Gastroesophageal sphincter (tissue), 4 donors: ENCODE data around the gene TGFBR3. TPM values are rescaled to one million over a fixed set of nuclear protein-coding genes. Genes with fewer than 3 reads are reported as not detected.

Experiments used
- ATAC-seq: fragments of 150-250 bp; one replicate; pipeline ENCODE4 v1.9.1; 2016; ENCODE audit warnings: mild to moderate bottlenecking, moderate library complexity
- H3K27ac ChIP-seq, 4 donors: fragments of 200-600 bp; sonication (generic) in 3 of 4; 1 replicate in 3 of 4; 2 replicates in 1 of 4; pipeline ENCODE4 v1.5.1; 2016 to 2019
- H3K27me3 ChIP-seq: fragments of 200-600 bp; sonication (generic); one replicate; pipeline ENCODE4 v1.5.1; 2019
- H3K36me3 ChIP-seq, 2 donors: fragments of 200-600 bp; sonication (generic); one replicate each; pipeline ENCODE4 v1.5.1; 2019; ENCODE audit warnings: control low read depth in 1 of 2
- H3K4me1 ChIP-seq, 3 donors: fragments of 200-600 bp; sonication (generic); 1 replicate in 2 of 3; 2 replicates in 1 of 3; pipeline ENCODE4 v1.5.1; 2016 to 2019; ENCODE audit warnings: control low read depth in 2 of 3
- H3K4me3 ChIP-seq, 2 donors: fragments of 200-600 bp; sonication (generic); one replicate each; pipeline ENCODE4 v1.5.1; 2019; ENCODE audit warnings: mild to moderate bottlenecking in 1 of 2, moderate library complexity in 1 of 2
- H3K9me3 ChIP-seq, 3 donors: fragments of 200-600 bp; sonication (generic); one replicate each; pipeline ENCODE4 v1.5.1; 2017 to 2019; ENCODE audit warnings: control low read depth in 2 of 3
- EP300 ChIP-seq: sonication (generic); formaldehyde crosslinking; IDR thresholded peaks from one replicate; pipeline ENCODE4 v1.6.1; 2017; ENCODE audit warnings: antibody characterized with exemption, mild to moderate bottlenecking
- POLR2A ChIP-seq, 2 donors: fragments of 450-650 bp; IDR thresholded peaks; one replicate each; pipeline ENCODE4 v1.6.1; 2017; ENCODE audit warnings: antibody characterized with exemption in 2 of 2, mild to moderate bottlenecking in 2 of 2, moderate library complexity in 1 of 2
- POLR2AphosphoS5 ChIP-seq: sonication (generic); formaldehyde crosslinking; IDR thresholded peaks from one replicate; pipeline ENCODE4 v1.6.1; 2017; ENCODE audit warnings: antibody characterized with exemption
- WGBS, 2 donors: methylation state at CpG; one replicate each; pipeline ENCODE4 v1.1.5; 2018; ENCODE audit warnings: low coverage in 1 of 2; 5-methylcytosine and 5-hydroxymethylcytosine counted together
- total RNA-seq, 4 donors: library from RNA; depleted of rRNA; stranded (reverse); fragments of >200 nt; gene quantifications; one replicate each; pipeline ENCODE4 v1.1.0, GENCODE V29; 2016
- TF ChIP-seq, protein P1 (sequence below), 4 experiments: fragments of 200-600 bp in 2 of 4; fragments of 450-650 bp in 2 of 4; sonication (generic) in 1 of 4; IDR thresholded peaks; one replicate each; pipeline ENCODE4 v1.5.1; 2017 to 2019; ENCODE audit warnings: antibody characterized with exemption in 4 of 4, mild to moderate bottlenecking in 2 of 4, moderate library complexity in 2 of 4

The TGFBR3 gene
- total RNA-seq, 4 donors from 2014 or later, result 176 to 315 (median 248) TPM

DNA sequence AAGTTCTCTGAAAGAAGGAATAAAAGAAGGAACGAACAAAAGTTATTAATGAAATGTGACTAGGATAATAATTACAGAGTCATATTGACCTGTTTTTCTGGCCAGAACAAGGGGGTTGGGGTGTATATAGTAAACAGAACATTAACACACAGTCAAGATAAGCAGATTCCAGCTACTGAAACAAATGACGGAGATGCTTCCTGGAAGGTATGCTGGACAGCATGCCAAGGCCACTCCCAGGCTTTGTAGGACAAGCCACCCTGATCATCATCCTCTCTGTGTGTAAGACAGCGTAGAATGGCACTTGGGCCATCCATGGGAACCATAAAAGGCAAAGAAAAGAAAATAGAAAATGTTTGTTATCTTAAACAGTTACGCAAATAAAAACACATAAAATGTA is 120.7 kb downstream of the TGFBR3 start:
- peak; percentile 23 for ATAC-seq
- H3K9me3 ChIP-seq, result no peaks in the 10 kb centered on the region
- H3K27ac ChIP-seq, result peak overlapping the region in 3 of 4 donors; percentile 75 to 81 (median 80)
- no peaks in the 10 kb centered on the region for H3K27me3 ChIP-seq
- peaks cover 0 to 6% of the 10 kb centered on the region in 2 donors for H3K36me3 ChIP-seq
- no peak overlapping the region for H3K4me3 ChIP-seq
- TF ChIP-seq EP300, result no peak
- no peak for TF ChIP-seq POLR2A (IDR thresholded peaks at IDR 0.05)
- no peak for TF ChIP-seq POLR2AphosphoS5
- peaks cover 24 to 64% (median 31%) of the 10 kb centered on the region in 3 donors for H3K4me1 ChIP-seq
- 75 to 84% methylated on average over 4 of the region's 4 CpGs for whole genome bisulfite sequencing, 2 donors

DNA sequence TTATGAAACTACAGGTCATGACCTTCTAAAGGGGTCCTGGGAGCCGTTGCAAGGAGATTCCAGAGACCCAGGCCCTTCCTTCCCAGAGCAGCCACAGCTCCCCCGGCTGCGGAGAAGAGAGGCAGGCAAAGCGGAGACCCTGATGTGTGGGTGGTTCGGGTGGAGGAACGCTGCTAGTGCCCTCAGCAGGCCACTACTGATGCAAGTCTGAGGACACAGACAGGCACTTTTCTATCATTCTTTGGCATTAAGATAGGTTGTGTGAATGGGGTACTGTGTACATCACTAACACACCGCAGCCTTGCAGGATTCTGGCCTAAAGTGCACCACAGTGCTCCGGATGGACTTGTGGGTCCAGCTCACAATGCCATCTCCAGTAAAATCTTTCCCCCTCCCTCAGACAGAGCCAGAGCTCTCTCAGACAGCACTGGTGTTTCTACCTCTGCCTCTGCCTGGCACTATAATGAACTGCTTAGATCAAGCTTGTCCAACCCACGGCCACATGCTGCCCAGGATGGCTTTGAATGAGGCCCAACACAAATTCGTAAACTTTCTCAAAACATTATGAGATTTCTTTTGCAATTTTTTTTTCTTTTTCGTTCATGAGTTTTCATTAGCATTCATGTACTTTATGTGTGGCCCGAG is 121.4 kb downstream of the TGFBR3 start:
- Histone ChIP-seq H3K27ac (peak overlapping the region in 3 of 4 donors; percentile 75 to 81 (median 80)), H3K4me3 (no peak overlapping the region), H3K36me3 (peaks cover 0 to 6% of the 10 kb centered on the region in 2 donors), H3K4me1 (peaks cover 17 to 64% (median 35%) of the 10 kb centered on the region in 3 donors), H3K27me3 (no peaks in the 10 kb centered on the region), H3K9me3 (no peaks in the 10 kb centered on the region)
- no peak for ATAC-seq
- TF ChIP-seq EP300 (no peak), POLR2AphosphoS5 (no peak), POLR2A (IDR thresholded peaks at IDR 0.05) (no peak)
- TF ChIP-seq, protein P1, sequence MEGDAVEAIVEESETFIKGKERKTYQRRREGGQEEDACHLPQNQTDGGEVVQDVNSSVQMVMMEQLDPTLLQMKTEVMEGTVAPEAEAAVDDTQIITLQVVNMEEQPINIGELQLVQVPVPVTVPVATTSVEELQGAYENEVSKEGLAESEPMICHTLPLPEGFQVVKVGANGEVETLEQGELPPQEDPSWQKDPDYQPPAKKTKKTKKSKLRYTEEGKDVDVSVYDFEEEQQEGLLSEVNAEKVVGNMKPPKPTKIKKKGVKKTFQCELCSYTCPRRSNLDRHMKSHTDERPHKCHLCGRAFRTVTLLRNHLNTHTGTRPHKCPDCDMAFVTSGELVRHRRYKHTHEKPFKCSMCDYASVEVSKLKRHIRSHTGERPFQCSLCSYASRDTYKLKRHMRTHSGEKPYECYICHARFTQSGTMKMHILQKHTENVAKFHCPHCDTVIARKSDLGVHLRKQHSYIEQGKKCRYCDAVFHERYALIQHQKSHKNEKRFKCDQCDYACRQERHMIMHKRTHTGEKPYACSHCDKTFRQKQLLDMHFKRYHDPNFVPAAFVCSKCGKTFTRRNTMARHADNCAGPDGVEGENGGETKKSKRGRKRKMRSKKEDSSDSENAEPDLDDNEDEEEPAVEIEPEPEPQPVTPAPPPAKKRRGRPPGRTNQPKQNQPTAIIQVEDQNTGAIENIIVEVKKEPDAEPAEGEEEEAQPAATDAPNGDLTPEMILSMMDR (IDR thresholded peaks at IDR 0.05), result no peak
- WGBS, 2 donors, result 77 to 84% methylated on average over 10 to 12 of the region's 12 CpGs

DNA sequence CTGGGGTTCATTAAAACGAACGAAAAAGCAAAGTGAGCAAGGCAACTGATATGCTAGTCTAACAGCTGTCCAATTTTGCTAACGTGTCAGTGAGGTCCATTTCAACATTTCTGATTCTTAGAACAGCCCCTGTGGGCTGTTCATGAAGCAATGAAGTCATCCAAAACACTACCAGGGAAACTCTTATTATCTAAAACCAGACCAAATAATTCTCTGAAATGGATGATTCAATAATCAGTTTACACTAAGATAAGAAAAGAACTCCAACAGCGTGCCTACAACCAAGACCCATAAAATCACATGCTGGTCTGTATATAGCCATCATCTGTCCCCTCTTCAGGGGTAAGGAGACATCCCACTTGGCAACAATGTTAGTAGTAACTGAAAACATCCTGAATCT is 122.7 kb downstream of the TGFBR3 start:
- Histone ChIP-seq H3K9me3 (no peaks in the 10 kb centered on the region), H3K27ac (peak overlapping the region; percentile 50 to 85 (median 80)), H3K27me3 (no peaks in the 10 kb centered on the region), H3K4me3 (no peak overlapping the region), H3K36me3 (peaks cover 0 to 7% of the 10 kb centered on the region in 2 donors), H3K4me1 (peaks cover 18 to 67% (median 46%) of the 10 kb centered on the region in 3 donors)
- ATAC-seq, result peak; percentile 38
- WGBS, 2 donors, result 30 to 76% methylated on average over 3 to 4 of the region's 4 CpGs
- no peak for TF ChIP-seq POLR2A (IDR thresholded peaks at IDR 0.05)
- TF ChIP-seq POLR2AphosphoS5, result no peak
- no peak for TF ChIP-seq EP300
- TF ChIP-seq, protein P1 (IDR thresholded peaks at IDR 0.05), result no peak

DNA sequence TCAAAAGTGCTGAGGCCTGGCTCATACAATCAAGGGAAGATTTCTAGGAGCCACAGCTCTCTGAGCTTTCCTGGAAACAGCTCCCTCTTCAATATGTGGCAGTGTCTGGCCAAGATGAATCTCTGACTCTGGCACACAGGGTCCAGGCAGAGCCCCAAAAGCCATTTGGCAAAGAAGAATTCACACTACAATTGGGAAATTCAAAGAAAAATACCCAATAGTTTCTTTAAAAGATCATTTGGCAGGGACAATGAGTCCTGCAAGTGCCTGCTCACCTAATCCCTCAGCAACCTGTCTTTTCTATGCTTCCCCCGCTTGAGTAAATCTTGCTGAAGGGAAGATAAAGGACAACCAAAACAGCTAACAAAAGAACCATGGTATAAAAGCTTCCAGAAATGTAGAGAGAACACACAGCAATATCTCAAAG is 124.6 kb downstream of the TGFBR3 start:
- TF ChIP-seq, protein P1 (IDR thresholded peaks at IDR 0.05), result no peak
- TF ChIP-seq POLR2AphosphoS5 (peak; percentile 90), POLR2A (IDR thresholded peaks at IDR 0.05) (no peak), EP300 (no peak)
- Histone ChIP-seq H3K27me3 (no peaks in the 10 kb centered on the region), H3K9me3 (no peaks in the 10 kb centered on the region), H3K27ac (peak overlapping the region; percentile 76 to 85 (median 80)), H3K4me1 (peaks cover 31 to 87% (median 55%) of the 10 kb centered on the region in 3 donors), H3K4me3 (no peak overlapping the region), H3K36me3 (peaks cover 0 to 9% of the 10 kb centered on the region in 2 donors)
- WGBS, 2 donors, result 25 to 50% methylated on average over 1 of the region's 1 CpG
- ATAC-seq, result peak; percentile 74

DNA sequence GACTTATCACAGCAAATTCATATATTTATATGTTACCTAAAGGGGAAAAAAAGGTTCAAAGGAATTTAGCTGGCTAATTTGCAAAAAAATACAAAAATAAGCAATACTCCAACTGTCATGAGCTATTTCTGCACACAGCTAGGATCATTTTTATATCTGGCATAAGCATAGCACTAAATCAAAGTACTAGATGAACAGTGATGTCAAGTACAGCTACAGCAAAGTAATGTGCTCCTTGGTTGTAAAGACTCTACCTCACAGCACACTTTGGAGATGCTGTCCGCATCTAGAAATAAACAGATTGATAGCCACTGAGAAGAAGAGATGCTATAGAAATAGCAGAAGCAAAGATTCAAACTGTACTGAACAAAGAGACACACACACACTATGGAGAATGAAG is 125.4 kb downstream of the TGFBR3 start:
- no peak for ATAC-seq
- TF ChIP-seq POLR2AphosphoS5, result no peak
- TF ChIP-seq EP300, result no peak
- no peak for TF ChIP-seq POLR2A (IDR thresholded peaks at IDR 0.05)
- TF ChIP-seq, protein P1 (IDR thresholded peaks at IDR 0.05), result no peak
- peaks cover 36 to 95% (median 61%) of the 10 kb centered on the region in 3 donors for H3K4me1 ChIP-seq
- H3K4me3 ChIP-seq, result no peak overlapping the region
- H3K36me3 ChIP-seq, result peaks cover 0 to 9% of the 10 kb centered on the region in 2 donors
- H3K9me3 ChIP-seq, result no peaks in the 10 kb centered on the region
- H3K27me3 ChIP-seq, result no peaks in the 10 kb centered on the region
- peak overlapping the region; percentile 67 to 85 (median 80) for H3K27ac ChIP-seq
- 63 to 64% methylated on average over 1 of the region's 1 CpG for WGBS, 2 donors
